ENCODE data around the gene GRID1. TPM values are rescaled to one million over a fixed set of nuclear protein-coding genes. Genes with fewer than 3 reads are reported as not detected.

GRID1 gene
- polyA plus RNA-seq, 1 of the 3 experiments (the other 2 are of a cell fraction) = 0.13 TPM

GRCh38 chr10:85977642-85978041, 389.0 kb downstream of the GRID1 start (continued):
- TF ChIP-seq USF1 (IDR thresholded peaks at IDR 0.05; ENCODE audit: borderline replicate concordance, low read depth) (no peak), RFX5 (IDR thresholded peaks at IDR 0.05; ENCODE audit: low read length) (no peak), RAD21 (IDR thresholded peaks at IDR 0.05; ENCODE audit: low read length) (no peak)

GRCh38 chr10:85976267-85976793, 390.3 kb downstream of the GRID1 start:
- no peaks in the 10 kb centered on the region for H3K36me3 ChIP-seq (replicated peaks in 1 of 2; ENCODE audit: control insufficient read depth in 1 of 2, insufficient read depth in 2 of 2, low read length in 1 of 2)
- CTCF ChIA-PET = interaction anchor here (1.3 kb wide), 1 partner anchor 20 kb away, joined by 3 read pairs; no protein-coding TSS in a partner anchor

More at GRCh38 chr10:85976267-85976793, 390.3 kb downstream of the GRID1 start:
- Histone ChIP-seq H2AFZ (ENCODE audit: low read depth) (no peak overlapping the region), H3K4me1 (ENCODE audit: control insufficient read depth in 1 of 2, insufficient read depth in 2 of 2, low read depth in 1 of 2, low read length in 1 of 2) (no peaks in the 10 kb centered on the region), H3K9me3 (no peaks in the 10 kb centered on the region; the same call in 1 of the 2 replicates), H3K9ac (no peak overlapping the region), H4K20me1 (ENCODE audit: insufficient read depth) (no peaks in the 10 kb centered on the region), H3K4me2 (no peak overlapping the region), H3K79me2 (ENCODE audit: insufficient read depth) (no peaks in the 10 kb centered on the region), H3F3A (replicated peaks; ENCODE audit: insufficient read depth) (no peaks in the 10 kb centered on the region), H3K27ac (ENCODE audit: low read depth in 2 of 2, low read length in 1 of 2) (no peak overlapping the region), H3K27me3 (ENCODE audit: insufficient read depth) (no peaks in the 10 kb centered on the region), H3K4me3 (ENCODE audit: low read depth in 2 of 2, low read length in 1 of 2) (no peak overlapping the region), H3K9me2 (no peaks in the 10 kb centered on the region)
- WGBS (ENCODE audit: low lambda C conversion rate) = 28% methylated on average over 4 of the region's 6 CpGs
- DNase-seq = no peak
- no peak for TF ChIP-seq USF1 (IDR thresholded peaks at IDR 0.05; ENCODE audit: borderline replicate concordance, low read depth)
- no peak for TF ChIP-seq RXRA (IDR thresholded peaks at IDR 0.05; ENCODE audit: borderline replicate concordance, low read depth)
- TF ChIP-seq REST (IDR thresholded peaks at IDR 0.05; ENCODE audit: low read depth, low read length) = no peak
- TF ChIP-seq PBX3 (IDR thresholded peaks at IDR 0.05) = no peak
- no peak for TF ChIP-seq EP300 (IDR thresholded peaks at IDR 0.05; ENCODE audit: borderline replicate concordance in 1 of 2, low read depth in 1 of 2, low read length in 1 of 2)
- no peak for TF ChIP-seq ZBTB33 (IDR thresholded peaks at IDR 0.05; ENCODE audit: borderline replicate concordance, low read depth)
- no peak for TF ChIP-seq RCOR1 (IDR thresholded peaks at IDR 0.05; ENCODE audit: low read length)
- no peak for TF ChIP-seq JUND (IDR thresholded peaks at IDR 0.05)
- no peak for TF ChIP-seq TCF12 (IDR thresholded peaks at IDR 0.05)
- no peak for TF ChIP-seq TAF1 (IDR thresholded peaks at IDR 0.05; ENCODE audit: borderline replicate concordance, low read depth, low read length)
- no peak for TF ChIP-seq NFIC (IDR thresholded peaks at IDR 0.05; ENCODE audit: borderline replicate concordance)
- TF ChIP-seq EZH2phosphoT487 (IDR thresholded peaks at IDR 0.05; ENCODE audit: borderline replicate concordance, low read depth) = no peak
- POLR2A ChIA-PET = no interaction called here
